Spinal cord (tissue), 10 donors: ENCODE results near the gene GLRA1. TPM values are rescaled to one million over a fixed set of nuclear protein-coding genes. Genes with fewer than 3 reads are reported as not detected.

Source experiments
- DNase-seq, 6 donors: peaks; one replicate each; pipeline versions ENCODE4 v3.0.0 to v3.0.0-alpha.2; 2013 to 2015; ENCODE audit warnings: low spot score in 6 of 6, low read depth in 4 of 6
- H3K27ac ChIP-seq: one replicate; pipeline ENCODE4 v1.5.1; 2013; ENCODE audit warnings: low read depth, low read length, control low read depth
- H3K27me3 ChIP-seq: one replicate; pipeline ENCODE4 v1.6.1; 2013; ENCODE audit warnings: low read length; ENCODE audit not compliant: control insufficient read depth, insufficient read depth
- H3K36me3 ChIP-seq: one replicate; pipeline ENCODE4 v1.6.1; 2013; ENCODE audit warnings: low read length; ENCODE audit not compliant: control insufficient read depth, insufficient read depth
- H3K4me1 ChIP-seq: one replicate; pipeline ENCODE4 v1.6.1; 2013; ENCODE audit warnings: low read length; ENCODE audit not compliant: control insufficient read depth, insufficient read depth
- H3K4me3 ChIP-seq: one replicate; pipeline ENCODE4 v1.5.1; 2013; ENCODE audit warnings: low read depth, low read length, control low read depth
- H3K9me3 ChIP-seq: one replicate; pipeline ENCODE4 v1.6.1; 2013; ENCODE audit warnings: low read length; ENCODE audit not compliant: control insufficient read depth, insufficient read depth
- WGBS: methylation state at CpG from one replicate; pipeline ENCODE4 v1.1.5; 2013; ENCODE audit warnings: missing lambda C conversion rate; ENCODE audit not compliant: insufficient coverage; 5-methylcytosine and 5-hydroxymethylcytosine counted together
- long read RNA-seq, 4 donors: transcript quantifications; one replicate each; lab custom pipeline, GENCODE V29; 2026
- polyA plus RNA-seq, 2 donors: library from polyadenylated mRNA; unstranded; fragments of 120-200 nt; gene quantifications; one replicate each; pipeline ENCODE4 v1.2.1, GENCODE V29; 2013; ENCODE audit not compliant: insufficient read length in 2 of 2
- total RNA-seq, 2 donors: library from RNA; depleted of rRNA in 1 of 2; stranded (reverse); fragments of 120-200 nt in 1 of 2; fragments of >200 nt in 1 of 2; gene quantifications; one replicate each; pipeline versions ENCODE4 v1.2.3 to v1.2.4, GENCODE V29; 2013 to 2014
- donor health status: healthy.

The GLRA1 gene
- 10 to 100 TPM in 1 of 2 donors, 1 to 10 TPM in 1; 5.1 to 39.1 TPM for total RNA-seq
- polyA plus RNA-seq: 10 to 100 TPM in 1 of 2 donors, 1 to 10 TPM in 1; 8.5 to 11.0 TPM
- long read RNA-seq, donor 1, partial matches to known transcripts: 0 of 3 reads
- long read RNA-seq, donor 1, other reads (novel, unspliced or antisense): 0 of 3 reads
- long read RNA-seq, donor 2: 0 reads
- long read RNA-seq, donor 3: 0 reads
- long read RNA-seq, donor 4: 0 reads

DNA sequence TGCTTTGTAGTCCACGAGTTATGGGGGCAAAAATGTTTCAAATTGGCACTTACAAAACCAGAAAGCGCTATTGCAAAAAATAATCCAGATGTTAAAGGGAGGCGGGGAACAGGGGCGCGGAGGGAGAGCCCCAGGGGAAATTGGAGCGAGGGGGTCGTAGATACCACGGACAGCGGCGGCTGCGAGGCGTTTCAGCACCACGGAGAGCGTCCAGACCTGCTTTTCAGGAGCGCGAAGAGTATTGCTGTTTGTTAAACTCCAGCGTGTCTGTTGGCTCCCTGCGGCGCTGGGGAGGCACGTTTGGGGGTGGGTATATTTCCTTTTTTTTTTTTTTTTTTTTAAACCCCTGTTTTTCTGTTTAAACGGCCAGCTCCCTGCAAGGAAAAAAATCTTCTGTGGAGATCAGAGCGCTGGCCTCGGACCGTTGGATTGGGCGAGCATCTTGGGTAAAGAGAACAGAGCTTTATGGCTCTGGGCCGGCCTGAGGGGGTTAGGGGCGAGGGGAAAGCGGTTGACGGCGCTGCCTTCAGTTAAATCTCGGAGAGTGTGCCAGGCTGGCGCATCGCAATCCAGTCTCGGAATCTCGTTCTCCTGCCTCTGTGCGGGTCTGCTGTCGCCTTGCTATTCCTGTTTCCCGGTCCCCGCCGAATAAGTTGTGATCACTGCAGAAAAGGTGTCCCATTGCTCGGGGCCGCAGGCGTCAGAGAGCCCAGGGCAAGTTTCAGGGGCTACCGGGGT is at the start of gene GLRA1:
Gene GLRA1, minus strand, starts transcription at position 288 of the 738 bp plus-strand sequence. CDS start 302 bp downstream, outside the sequence.
- Histone ChIP-seq H3K4me3 (peak within 1 kb of the TSS; percentile 46), H3K27ac (peak within 1 kb of the TSS; percentile 40), H3K27me3 (peaks cover 2% of the 10 kb centered on the region), H3K36me3 (no peaks in the 10 kb centered on the region), H3K4me1 (peaks cover 9% of the 10 kb centered on the region), H3K9me3 (no peaks in the 10 kb centered on the region)
- under 1% methylated on average over 38 of the region's 44 CpGs for WGBS
- DNase-seq: peak in 4 of 6 donors; percentile 54 to 86 (median 70)

DNA sequence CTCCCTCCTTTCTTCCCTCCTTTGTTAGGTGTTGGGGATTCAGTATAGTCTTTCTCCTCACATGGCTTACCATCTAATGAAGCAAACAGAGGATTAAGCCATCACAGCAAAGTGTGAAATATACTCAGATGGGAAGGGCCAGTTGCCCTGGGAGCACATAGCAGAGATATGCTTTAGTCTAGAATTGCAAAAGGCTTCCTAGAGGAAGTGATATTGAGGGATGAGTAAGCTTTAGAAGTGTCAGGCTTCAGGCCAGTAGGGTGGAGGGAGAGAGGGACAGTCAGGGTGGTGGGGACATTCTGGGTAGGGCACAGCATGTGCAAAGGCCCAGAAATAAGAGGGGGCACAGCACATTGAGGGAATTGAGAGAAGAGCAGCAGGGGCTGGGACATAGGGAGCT is 46.2 kb upstream of the GLRA1 start:
- no peaks in the 10 kb centered on the region for H3K9me3 ChIP-seq
- H3K4me3 ChIP-seq: no peak overlapping the region
- no peaks in the 10 kb centered on the region for H3K36me3 ChIP-seq
- no peak overlapping the region for H3K27ac ChIP-seq
- DNase-seq: no peak
- H3K4me1 ChIP-seq: no peaks in the 10 kb centered on the region
- H3K27me3 ChIP-seq: no peaks in the 10 kb centered on the region

DNA sequence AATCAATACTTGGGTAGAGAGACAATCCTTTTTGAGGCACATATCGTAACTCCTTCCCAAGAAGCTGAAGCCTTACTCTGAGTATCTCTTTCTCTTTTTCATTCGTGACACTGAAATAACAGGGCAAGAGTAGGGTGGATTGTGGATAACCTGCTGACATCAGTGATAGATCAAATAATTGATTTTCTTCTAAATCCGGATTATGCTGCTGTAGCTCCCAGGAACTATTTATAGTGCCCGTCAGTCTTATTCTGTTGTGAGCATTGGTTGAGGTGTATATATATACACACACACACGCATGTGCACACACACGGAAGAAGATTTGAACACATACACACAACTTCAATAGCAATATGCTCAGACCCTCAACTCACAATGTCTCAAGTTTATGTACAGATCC is 43.2 kb upstream of the GLRA1 start:
- no peaks in the 10 kb centered on the region for H3K9me3 ChIP-seq
- H3K27ac ChIP-seq: no peak overlapping the region
- no peaks in the 10 kb centered on the region for H3K27me3 ChIP-seq
- no CpG with 5 or more reads among the region's 6 CpGs for WGBS
- no peaks in the 10 kb centered on the region for H3K4me1 ChIP-seq
- DNase-seq: no peak
- no peak overlapping the region for H3K4me3 ChIP-seq
- H3K36me3 ChIP-seq: no peaks in the 10 kb centered on the region

GRCh38 chr5:151966046-151966445 is 41.4 kb upstream of the GLRA1 start:
- Histone ChIP-seq H3K27me3 (no peaks in the 10 kb centered on the region), H3K9me3 (no peaks in the 10 kb centered on the region), H3K27ac (no peak overlapping the region), H3K4me1 (no peaks in the 10 kb centered on the region), H3K36me3 (no peaks in the 10 kb centered on the region), H3K4me3 (no peak overlapping the region)
- DNase-seq: no peak
- WGBS: 90% methylated on average over 1 of the region's 1 CpG

GRCh38 chr5:151964471-151964870 is 39.8 kb upstream of the GLRA1 start:
- DNase-seq: no peak
- no peak overlapping the region for H3K27ac ChIP-seq
- no peaks in the 10 kb centered on the region for H3K9me3 ChIP-seq
- 63% methylated on average over 3 of the region's 4 CpGs for WGBS
- no peaks in the 10 kb centered on the region for H3K36me3 ChIP-seq
- no peaks in the 10 kb centered on the region for H3K4me1 ChIP-seq
- H3K27me3 ChIP-seq: no peaks in the 10 kb centered on the region
- H3K4me3 ChIP-seq: no peak overlapping the region

- H3K36me3 ChIP-seq: no peaks in the 10 kb centered on the region
- H3K4me1 ChIP-seq: no peaks in the 10 kb centered on the region
Measured at GRCh38 chr5:151961557-151961956, 36.9 kb upstream of the GLRA1 start.

GRCh38 chr5:151958111-151958510 is 33.5 kb upstream of the GLRA1 start:
- H3K27me3 ChIP-seq: no peaks in the 10 kb centered on the region

More at GRCh38 chr5:151961557-151961956, 36.9 kb upstream of the GLRA1 start:
- WGBS: no CpG with 5 or more reads among the region's 2 CpGs
- no peak overlapping the region for H3K4me3 ChIP-seq
- no peak for DNase-seq
- H3K27me3 ChIP-seq: no peaks in the 10 kb centered on the region
- H3K27ac ChIP-seq: no peak overlapping the region
- no peaks in the 10 kb centered on the region for H3K9me3 ChIP-seq

DNA sequence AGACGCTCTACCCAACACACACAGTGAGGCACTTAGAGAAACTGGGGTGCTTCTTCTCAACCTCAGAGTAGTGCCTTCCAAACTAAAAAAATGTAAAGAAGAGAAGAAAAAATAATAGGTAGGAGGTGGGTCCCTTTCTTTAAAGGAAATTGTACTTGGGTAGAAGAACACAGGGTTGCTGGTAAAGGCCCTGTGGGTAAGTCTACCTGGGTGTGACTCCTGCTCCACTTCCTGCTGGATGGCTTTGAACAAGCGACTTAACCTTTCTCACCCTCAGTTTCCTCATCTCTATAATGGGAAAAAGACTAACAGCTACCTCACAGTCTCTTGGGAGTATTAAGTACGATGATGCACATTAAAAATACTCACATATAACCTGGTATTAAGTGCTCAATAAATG is 32.1 kb upstream of the GLRA1 start:
- no CpG with 5 or more reads among the region's 3 CpGs for WGBS
- no peak for DNase-seq

More at GRCh38 chr5:151958111-151958510, 33.5 kb upstream of the GLRA1 start:
- no peak for DNase-seq
- Histone ChIP-seq H3K9me3 (no peaks in the 10 kb centered on the region), H3K27ac (no peak overlapping the region), H3K4me3 (no peak overlapping the region), H3K36me3 (no peaks in the 10 kb centered on the region), H3K4me1 (no peaks in the 10 kb centered on the region)
- WGBS: 44% methylated on average over 2 of the region's 3 CpGs

GRCh38 chr5:151954255-151954654 is 29.6 kb upstream of the GLRA1 start:
- Histone ChIP-seq H3K9me3 (no peaks in the 10 kb centered on the region), H3K36me3 (no peaks in the 10 kb centered on the region), H3K27ac (no peak overlapping the region), H3K4me1 (peaks cover 6% of the 10 kb centered on the region), H3K27me3 (no peaks in the 10 kb centered on the region), H3K4me3 (no peak overlapping the region)
- no peak for DNase-seq
- WGBS: 94% methylated on average over 2 of the region's 4 CpGs

More for the DNA sequence above, 32.1 kb upstream of the GLRA1 start:
- no peak overlapping the region for H3K4me3 ChIP-seq
- H3K9me3 ChIP-seq: no peaks in the 10 kb centered on the region
- H3K36me3 ChIP-seq: no peaks in the 10 kb centered on the region
- H3K27ac ChIP-seq: no peak overlapping the region
- no peaks in the 10 kb centered on the region for H3K4me1 ChIP-seq
- H3K27me3 ChIP-seq: no peaks in the 10 kb centered on the region

DNA sequence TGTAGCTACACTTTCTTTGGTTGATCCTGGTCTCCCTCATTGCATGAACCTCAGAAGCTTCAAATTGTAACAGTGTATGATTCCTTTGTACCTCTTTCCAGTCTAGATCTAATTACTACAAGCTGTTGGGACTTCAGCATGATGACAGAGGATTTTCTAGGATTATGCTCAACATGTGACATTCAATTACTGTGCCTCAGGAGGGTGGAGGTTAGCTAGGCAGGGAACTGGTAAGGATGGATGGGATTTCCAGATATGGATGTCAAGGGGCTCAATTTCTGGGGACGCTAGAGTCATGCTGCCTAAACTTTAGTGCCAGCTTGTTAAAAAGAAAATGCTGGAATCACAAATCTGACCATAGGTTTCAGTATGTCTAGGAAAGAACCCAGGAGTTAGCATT is 29.2 kb upstream of the GLRA1 start:
- WGBS: 92% methylated on average over 1 of the region's 1 CpG
- Histone ChIP-seq H3K27ac (no peak overlapping the region), H3K4me1 (peaks cover 6% of the 10 kb centered on the region), H3K36me3 (no peaks in the 10 kb centered on the region), H3K4me3 (no peak overlapping the region), H3K27me3 (no peaks in the 10 kb centered on the region), H3K9me3 (no peaks in the 10 kb centered on the region)
- no peak for DNase-seq
